Measurements from ENCODE around the gene TRIO.

- TF ChIP-seq, protein P1, sequence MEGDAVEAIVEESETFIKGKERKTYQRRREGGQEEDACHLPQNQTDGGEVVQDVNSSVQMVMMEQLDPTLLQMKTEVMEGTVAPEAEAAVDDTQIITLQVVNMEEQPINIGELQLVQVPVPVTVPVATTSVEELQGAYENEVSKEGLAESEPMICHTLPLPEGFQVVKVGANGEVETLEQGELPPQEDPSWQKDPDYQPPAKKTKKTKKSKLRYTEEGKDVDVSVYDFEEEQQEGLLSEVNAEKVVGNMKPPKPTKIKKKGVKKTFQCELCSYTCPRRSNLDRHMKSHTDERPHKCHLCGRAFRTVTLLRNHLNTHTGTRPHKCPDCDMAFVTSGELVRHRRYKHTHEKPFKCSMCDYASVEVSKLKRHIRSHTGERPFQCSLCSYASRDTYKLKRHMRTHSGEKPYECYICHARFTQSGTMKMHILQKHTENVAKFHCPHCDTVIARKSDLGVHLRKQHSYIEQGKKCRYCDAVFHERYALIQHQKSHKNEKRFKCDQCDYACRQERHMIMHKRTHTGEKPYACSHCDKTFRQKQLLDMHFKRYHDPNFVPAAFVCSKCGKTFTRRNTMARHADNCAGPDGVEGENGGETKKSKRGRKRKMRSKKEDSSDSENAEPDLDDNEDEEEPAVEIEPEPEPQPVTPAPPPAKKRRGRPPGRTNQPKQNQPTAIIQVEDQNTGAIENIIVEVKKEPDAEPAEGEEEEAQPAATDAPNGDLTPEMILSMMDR (conservative IDR thresholded peaks at IDR 0.05 in 1 of 2, IDR thresholded peaks at IDR 0.05 in 1 of 2; ENCODE audit: low read depth in 1 of 2, low read length in 2 of 2): no peak
- TF ChIP-seq EZH2 (IDR thresholded peaks at IDR 0.05; ENCODE audit: low read length, missing control alignments): no peak
Observed at GRCh38 chr5:14131855-14132503, 11.2 kb upstream of the TRIO start.
